ENCODE results near the gene NCBP3. TPM values are rescaled to one million over a fixed set of nuclear protein-coding genes. Genes with fewer than 3 reads are reported as not detected.

NCBP3 gene
- total and polyA plus RNA-seq, 9 of the 15 experiments (the other 6 are each of a cell fraction or from before 2014, with no cell fraction given), result 3.1 to 25.5 (median 20.5) TPM

GRCh38 chr17:3879591-3880417 lies 33.8 kb upstream of the NCBP3 start:
- no peaks in the 10 kb centered on the region for H3K4me1 ChIP-seq (replicated peaks in 1 of 2; ENCODE audit: control insufficient read depth in 2 of 2, insufficient read depth in 2 of 2, low read length in 2 of 2)
- FAIRE-seq (no peak), DNase-seq (ENCODE audit: extremely low read depth in 1 of 4, low spot score in 3 of 4) (no peak), ATAC-seq (no peak)
- no peak overlapping the region for H3K4me2 ChIP-seq (ENCODE audit: insufficient read depth, low read length)
- no peak overlapping the region for H2AFZ ChIP-seq (ENCODE audit: low read depth, low read length)
- H3K79me2 ChIP-seq (ENCODE audit: control insufficient read depth, insufficient read depth, low read length), result no peaks in the 10 kb centered on the region
- in situ Hi-C loops (cut with MboI) (no loop called here), intact Hi-C loops (cut with micrococcal nuclease) (no loop called here)
- BruUV-seq (replicated peaks), result no TSS peak
- TF ChIP-seq TCF3 (CRISPR knock-in tag; IDR thresholded peaks at IDR 0.05), result no peak
- no peak for TF ChIP-seq TAF9B (IDR thresholded peaks at IDR 0.05; ENCODE audit: partially characterized antibody)
- no peak for TF ChIP-seq MAFK (IDR thresholded peaks at IDR 0.05; ENCODE audit: low read length)
- TF ChIP-seq ZNF24 (IDR thresholded peaks at IDR 0.05), result no peak
- no peak for TF ChIP-seq CLOCK (CRISPR knock-in tag; IDR thresholded peaks at IDR 0.05; ENCODE audit: borderline replicate concordance)
- no peak for TF ChIP-seq HMGN3 (IDR thresholded peaks at IDR 0.05; ENCODE audit: borderline replicate concordance, extremely low read depth, insufficient read length, low read depth, low read length)
- TF ChIP-seq NRF1 (conservative IDR thresholded peaks at IDR 0.05 in 1 of 2, IDR thresholded peaks at IDR 0.05 in 1 of 2), result no peak
- TF ChIP-seq ZNF212 (CRISPR knock-in tag; IDR thresholded peaks at IDR 0.05), result no peak
- WGBS (ENCODE audit: insufficient coverage, low coverage, missing lambda C conversion rate), result 85% methylated on average over 22 of the region's 25 CpGs
- H3K27me3 ChIP-seq (ENCODE audit: control insufficient read depth in 2 of 2, insufficient read depth in 2 of 2, low read length in 2 of 2), result no peaks in the 10 kb centered on the region
- no peak overlapping the region for H3K4me3 ChIP-seq
- H3K27ac ChIP-seq (ENCODE audit: extremely low read depth, low read depth, low read length), result no peak overlapping the region
- no peak overlapping the region; a peak in 1 of 4 replicates for H3K9ac ChIP-seq (ENCODE audit: insufficient read depth in 1 of 2, low read depth in 2 of 2, low read length in 2 of 2)
- peaks cover 61% of the 10 kb centered on the region; the same call in 1 of the 3 replicates for H3K36me3 ChIP-seq (ENCODE audit: control insufficient read depth, insufficient read depth, low read length)
- H3K9me1 ChIP-seq (ENCODE audit: control insufficient read depth, insufficient read depth, low read length), result no peaks in the 10 kb centered on the region
- ChIA-PET POLR2A (interaction anchor here (0.6 kb wide), 2 partner anchors 12 to 320 kb away, joined by 3 read pairs; no protein-coding TSS in a partner anchor), CTCF (ENCODE audit: low intra/inter-chr PET ratio) (no interaction called here)
- H3K9me3 ChIP-seq (replicated peaks; ENCODE audit: control insufficient read depth, insufficient read depth, low read depth, low read length), result no peaks in the 10 kb centered on the region
- H4K20me1 ChIP-seq (replicated peaks; ENCODE audit: control insufficient read depth, insufficient read depth, low read length), result no peaks in the 10 kb centered on the region
